ENCODE measurements around the gene DLG5.
A peak's percentile ranks its signal among the peaks of the same experiment; 100 is the strongest.

DNA sequence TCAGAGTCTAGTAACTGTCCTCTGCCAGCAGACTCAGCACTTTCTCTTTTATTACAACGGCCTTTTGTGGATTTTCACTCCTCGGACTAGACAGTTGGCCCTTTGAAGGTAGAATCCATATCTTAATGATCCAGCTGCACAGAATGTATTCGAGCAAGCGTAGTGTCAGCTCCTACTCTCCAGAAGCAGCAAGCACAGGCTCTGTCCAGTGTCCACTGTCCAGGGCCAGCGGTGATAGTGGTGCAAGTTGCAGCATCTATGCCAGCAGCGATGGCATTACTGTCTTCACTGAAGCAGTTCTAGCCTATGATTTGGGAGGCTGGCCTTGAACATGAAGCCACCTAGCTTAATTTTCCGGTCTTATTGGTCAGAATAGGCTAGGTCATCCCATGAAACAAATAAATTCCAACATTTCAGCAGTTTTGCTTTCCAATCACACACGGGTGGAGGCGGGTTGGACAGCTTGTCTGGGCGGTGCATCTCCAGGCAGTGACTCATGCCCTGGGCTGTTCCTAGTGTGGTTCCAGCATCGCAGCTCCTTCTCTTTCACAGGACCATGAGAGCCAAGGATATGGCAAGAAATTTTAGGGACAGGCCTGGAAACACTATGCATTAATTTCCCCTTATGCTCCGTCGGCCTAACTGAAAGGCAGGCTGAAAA lies 180.4 kb downstream of the DLG5 start:
- TF ChIP-seq POLR2AphosphoS5 (IDR thresholded peaks at IDR 0.05; ENCODE audit: low read depth, low read length), result no peak
- TF ChIP-seq, protein P1, sequence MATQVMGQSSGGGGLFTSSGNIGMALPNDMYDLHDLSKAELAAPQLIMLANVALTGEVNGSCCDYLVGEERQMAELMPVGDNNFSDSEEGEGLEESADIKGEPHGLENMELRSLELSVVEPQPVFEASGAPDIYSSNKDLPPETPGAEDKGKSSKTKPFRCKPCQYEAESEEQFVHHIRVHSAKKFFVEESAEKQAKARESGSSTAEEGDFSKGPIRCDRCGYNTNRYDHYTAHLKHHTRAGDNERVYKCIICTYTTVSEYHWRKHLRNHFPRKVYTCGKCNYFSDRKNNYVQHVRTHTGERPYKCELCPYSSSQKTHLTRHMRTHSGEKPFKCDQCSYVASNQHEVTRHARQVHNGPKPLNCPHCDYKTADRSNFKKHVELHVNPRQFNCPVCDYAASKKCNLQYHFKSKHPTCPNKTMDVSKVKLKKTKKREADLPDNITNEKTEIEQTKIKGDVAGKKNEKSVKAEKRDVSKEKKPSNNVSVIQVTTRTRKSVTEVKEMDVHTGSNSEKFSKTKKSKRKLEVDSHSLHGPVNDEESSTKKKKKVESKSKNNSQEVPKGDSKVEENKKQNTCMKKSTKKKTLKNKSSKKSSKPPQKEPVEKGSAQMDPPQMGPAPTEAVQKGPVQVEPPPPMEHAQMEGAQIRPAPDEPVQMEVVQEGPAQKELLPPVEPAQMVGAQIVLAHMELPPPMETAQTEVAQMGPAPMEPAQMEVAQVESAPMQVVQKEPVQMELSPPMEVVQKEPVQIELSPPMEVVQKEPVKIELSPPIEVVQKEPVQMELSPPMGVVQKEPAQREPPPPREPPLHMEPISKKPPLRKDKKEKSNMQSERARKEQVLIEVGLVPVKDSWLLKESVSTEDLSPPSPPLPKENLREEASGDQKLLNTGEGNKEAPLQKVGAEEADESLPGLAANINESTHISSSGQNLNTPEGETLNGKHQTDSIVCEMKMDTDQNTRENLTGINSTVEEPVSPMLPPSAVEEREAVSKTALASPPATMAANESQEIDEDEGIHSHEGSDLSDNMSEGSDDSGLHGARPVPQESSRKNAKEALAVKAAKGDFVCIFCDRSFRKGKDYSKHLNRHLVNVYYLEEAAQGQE (IDR thresholded peaks at IDR 0.05; ENCODE audit: low read depth, low read length), result no peak
- TF ChIP-seq, protein P2, sequence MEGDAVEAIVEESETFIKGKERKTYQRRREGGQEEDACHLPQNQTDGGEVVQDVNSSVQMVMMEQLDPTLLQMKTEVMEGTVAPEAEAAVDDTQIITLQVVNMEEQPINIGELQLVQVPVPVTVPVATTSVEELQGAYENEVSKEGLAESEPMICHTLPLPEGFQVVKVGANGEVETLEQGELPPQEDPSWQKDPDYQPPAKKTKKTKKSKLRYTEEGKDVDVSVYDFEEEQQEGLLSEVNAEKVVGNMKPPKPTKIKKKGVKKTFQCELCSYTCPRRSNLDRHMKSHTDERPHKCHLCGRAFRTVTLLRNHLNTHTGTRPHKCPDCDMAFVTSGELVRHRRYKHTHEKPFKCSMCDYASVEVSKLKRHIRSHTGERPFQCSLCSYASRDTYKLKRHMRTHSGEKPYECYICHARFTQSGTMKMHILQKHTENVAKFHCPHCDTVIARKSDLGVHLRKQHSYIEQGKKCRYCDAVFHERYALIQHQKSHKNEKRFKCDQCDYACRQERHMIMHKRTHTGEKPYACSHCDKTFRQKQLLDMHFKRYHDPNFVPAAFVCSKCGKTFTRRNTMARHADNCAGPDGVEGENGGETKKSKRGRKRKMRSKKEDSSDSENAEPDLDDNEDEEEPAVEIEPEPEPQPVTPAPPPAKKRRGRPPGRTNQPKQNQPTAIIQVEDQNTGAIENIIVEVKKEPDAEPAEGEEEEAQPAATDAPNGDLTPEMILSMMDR (IDR thresholded peaks at IDR 0.05), result no peak
- TF ChIP-seq, protein P3, sequence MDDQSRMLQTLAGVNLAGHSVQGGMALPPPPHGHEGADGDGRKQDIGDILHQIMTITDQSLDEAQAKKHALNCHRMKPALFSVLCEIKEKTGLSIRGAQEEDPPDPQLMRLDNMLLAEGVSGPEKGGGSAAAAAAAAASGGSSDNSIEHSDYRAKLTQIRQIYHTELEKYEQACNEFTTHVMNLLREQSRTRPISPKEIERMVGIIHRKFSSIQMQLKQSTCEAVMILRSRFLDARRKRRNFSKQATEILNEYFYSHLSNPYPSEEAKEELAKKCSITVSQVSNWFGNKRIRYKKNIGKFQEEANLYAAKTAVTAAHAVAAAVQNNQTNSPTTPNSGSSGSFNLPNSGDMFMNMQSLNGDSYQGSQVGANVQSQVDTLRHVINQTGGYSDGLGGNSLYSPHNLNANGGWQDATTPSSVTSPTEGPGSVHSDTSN (IDR thresholded peaks at IDR 0.05), result 0 out of 2 replicates have a peak, but pooled peaks have one; percentile 9
- TF ChIP-seq GABPA (IDR thresholded peaks at IDR 0.05; ENCODE audit: low read depth), result no peak
- no peak for TF ChIP-seq YY1 (IDR thresholded peaks at IDR 0.05; ENCODE audit: low read depth)
- TF ChIP-seq, protein P4, sequence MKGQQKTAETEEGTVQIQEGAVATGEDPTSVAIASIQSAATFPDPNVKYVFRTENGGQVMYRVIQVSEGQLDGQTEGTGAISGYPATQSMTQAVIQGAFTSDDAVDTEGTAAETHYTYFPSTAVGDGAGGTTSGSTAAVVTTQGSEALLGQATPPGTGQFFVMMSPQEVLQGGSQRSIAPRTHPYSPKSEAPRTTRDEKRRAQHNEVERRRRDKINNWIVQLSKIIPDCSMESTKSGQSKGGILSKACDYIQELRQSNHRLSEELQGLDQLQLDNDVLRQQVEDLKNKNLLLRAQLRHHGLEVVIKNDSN (IDR thresholded peaks at IDR 0.05; ENCODE audit: borderline replicate concordance, low read depth), result no peak
- TF ChIP-seq EZH2phosphoT487 (IDR thresholded peaks at IDR 0.05; ENCODE audit: borderline replicate concordance, low read depth), result no peak
- TF ChIP-seq, protein P5, sequence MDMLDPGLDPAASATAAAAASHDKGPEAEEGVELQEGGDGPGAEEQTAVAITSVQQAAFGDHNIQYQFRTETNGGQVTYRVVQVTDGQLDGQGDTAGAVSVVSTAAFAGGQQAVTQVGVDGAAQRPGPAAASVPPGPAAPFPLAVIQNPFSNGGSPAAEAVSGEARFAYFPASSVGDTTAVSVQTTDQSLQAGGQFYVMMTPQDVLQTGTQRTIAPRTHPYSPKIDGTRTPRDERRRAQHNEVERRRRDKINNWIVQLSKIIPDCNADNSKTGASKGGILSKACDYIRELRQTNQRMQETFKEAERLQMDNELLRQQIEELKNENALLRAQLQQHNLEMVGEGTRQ (IDR thresholded peaks at IDR 0.05; ENCODE audit: borderline replicate concordance, low read depth, low read length), result no peak
